HFFc6 (cell line): ENCODE data around the gene NBDY. TPM values are rescaled to one million over a fixed set of nuclear protein-coding genes. Genes with fewer than 3 reads are reported as not detected.
"Not testable (repeated sequence)": the region's sequence is repeated elsewhere in the genome, so short reads cannot be mapped to it uniquely, and the experiment has no call there.

Experiments
- DNase-seq: peaks from one replicate; pipeline ENCODE4 v3.0.0-alpha.2; 2018
- H3K27ac Mint-ChIP-seq: 2 replicates; pipeline ENCODE4 v1.8.0; 2020; ENCODE audit warnings: mild to moderate bottlenecking, mixed read lengths
- H3K27me3 Mint-ChIP-seq: 2 replicates; pipeline ENCODE4 v1.8.0; 2021; ENCODE audit warnings: mild to moderate bottlenecking, moderate library complexity, mixed read lengths; ENCODE audit not compliant: insufficient read depth
- H3K36me3 Mint-ChIP-seq: 2 replicates; pipeline ENCODE4 v1.8.0; 2021; ENCODE audit warnings: low read depth, mixed read lengths
- H3K4me1 Mint-ChIP-seq: 2 replicates; pipeline ENCODE4 v1.8.0; 2020; ENCODE audit warnings: low read depth, mixed read lengths
- H3K4me3 Mint-ChIP-seq: 2 replicates; pipeline ENCODE4 v1.8.0; 2020; ENCODE audit warnings: mild to moderate bottlenecking, moderate library complexity, mixed read lengths
- H3K9me3 Mint-ChIP-seq: 2 replicates; pipeline ENCODE4 v1.8.0; 2020; ENCODE audit warnings: mild to moderate bottlenecking, mixed read lengths
- total RNA-seq, 6 experiments: library from RNA; stranded (reverse); fragmentation: NEBNext Ultra II Directional; extraction: Animal tissue kit (Norgen Biotek cat#: 25700); gene quantifications; 2 replicates in 1 of 6; 3 replicates in 5 of 6; pipeline ENCODE4 v1.2.3, GENCODE V29; 2021
- TF ChIP-seq, protein P1 (sequence below): fragments of 200-600 bp; sonication (generic); IDR thresholded peaks from 2 replicates; pipeline ENCODE4 v1.5.0; 2021; ENCODE audit warnings: antibody characterized with exemption, mild to moderate bottlenecking

Gene NBDY
- total RNA-seq, 6 experiments from 2014 or later: 61.2 to 78.7 (median 68.3) TPM

DNA sequence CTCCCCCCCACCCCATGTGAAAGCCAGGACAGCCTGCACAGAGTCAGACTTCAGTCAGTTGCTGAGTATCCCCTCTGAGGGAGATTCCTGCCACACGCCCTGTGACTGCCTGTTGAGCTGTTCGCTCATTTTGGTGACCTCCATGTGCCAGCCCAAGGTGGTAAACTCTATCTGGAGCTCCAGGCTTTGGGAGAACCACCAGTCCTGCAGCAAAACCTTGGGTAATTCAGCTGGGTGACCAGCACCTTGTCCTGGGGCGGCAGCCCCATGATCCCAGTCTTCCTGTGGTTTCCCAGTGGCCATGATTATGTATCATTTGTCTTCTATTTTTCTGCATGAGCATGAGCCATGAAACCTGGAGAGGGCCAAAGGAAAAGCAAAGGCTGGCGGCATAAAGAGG is 73.4 kb downstream of the NBDY start:
- H3K4me1 Mint-ChIP-seq: peaks cover 11% of the 10 kb centered on the region
- no peak for DNase-seq
- no peaks in the 10 kb centered on the region; the same call in 1 of the 2 replicates for H3K36me3 Mint-ChIP-seq
- no peak overlapping the region for H3K4me3 Mint-ChIP-seq
- TF ChIP-seq, protein P1, sequence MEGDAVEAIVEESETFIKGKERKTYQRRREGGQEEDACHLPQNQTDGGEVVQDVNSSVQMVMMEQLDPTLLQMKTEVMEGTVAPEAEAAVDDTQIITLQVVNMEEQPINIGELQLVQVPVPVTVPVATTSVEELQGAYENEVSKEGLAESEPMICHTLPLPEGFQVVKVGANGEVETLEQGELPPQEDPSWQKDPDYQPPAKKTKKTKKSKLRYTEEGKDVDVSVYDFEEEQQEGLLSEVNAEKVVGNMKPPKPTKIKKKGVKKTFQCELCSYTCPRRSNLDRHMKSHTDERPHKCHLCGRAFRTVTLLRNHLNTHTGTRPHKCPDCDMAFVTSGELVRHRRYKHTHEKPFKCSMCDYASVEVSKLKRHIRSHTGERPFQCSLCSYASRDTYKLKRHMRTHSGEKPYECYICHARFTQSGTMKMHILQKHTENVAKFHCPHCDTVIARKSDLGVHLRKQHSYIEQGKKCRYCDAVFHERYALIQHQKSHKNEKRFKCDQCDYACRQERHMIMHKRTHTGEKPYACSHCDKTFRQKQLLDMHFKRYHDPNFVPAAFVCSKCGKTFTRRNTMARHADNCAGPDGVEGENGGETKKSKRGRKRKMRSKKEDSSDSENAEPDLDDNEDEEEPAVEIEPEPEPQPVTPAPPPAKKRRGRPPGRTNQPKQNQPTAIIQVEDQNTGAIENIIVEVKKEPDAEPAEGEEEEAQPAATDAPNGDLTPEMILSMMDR: no peak
- no peak overlapping the region for H3K27ac Mint-ChIP-seq
- H3K27me3 Mint-ChIP-seq: no peaks in the 10 kb centered on the region
- H3K9me3 Mint-ChIP-seq: no peaks in the 10 kb centered on the region

DNA sequence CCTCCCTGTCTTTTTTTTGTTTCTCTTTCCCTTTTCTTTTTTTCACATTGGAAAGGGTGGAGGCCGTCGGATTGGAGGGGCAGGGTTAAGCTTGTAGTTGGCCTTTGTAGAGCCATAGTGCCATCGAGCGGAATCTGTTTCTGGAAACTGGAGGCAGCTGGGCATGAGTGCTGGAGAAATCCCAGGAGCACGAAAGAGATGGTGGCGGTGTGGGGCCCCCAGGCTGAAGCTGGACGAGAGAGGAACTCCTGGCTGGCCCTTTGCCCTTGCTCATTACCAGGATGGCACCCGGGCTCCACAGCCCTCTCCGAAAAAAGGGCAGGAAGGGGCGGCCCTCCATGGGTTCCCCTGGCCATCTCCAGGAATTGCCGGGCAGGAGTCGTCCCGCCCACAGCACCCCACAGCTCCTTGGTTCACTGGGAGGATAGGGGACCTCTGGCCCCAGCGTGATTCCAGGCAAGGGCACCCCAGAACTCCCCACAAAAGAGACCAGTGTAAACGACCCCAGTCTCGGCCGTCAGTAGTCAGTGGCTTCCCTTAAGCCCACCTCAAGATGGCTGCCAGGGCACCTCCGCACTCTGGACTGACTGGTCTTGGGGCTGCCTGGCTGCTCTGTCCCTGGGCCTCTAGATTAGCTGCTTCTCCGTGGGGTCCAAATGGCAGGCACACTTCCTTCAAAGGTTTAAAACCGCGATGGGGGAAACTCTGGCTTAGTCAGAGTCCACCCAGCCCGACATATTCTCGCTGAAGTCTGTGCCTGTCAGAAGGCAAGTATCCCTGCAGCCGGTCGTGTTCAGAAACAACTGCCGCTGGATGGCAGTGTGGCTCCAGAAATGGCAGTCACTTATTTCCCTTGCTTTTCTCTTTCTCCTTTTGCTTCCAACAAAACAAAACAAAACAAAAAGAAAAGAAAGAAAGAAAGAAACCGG is 74.1 kb downstream of the NBDY start:
- Mint-ChIP-seq H3K36me3 (no peaks in the 10 kb centered on the region; the same call in 1 of the 2 replicates), H3K27ac (no peak overlapping the region), H3K4me1 (peaks cover 11% of the 10 kb centered on the region), H3K9me3 (no peaks in the 10 kb centered on the region), H3K27me3 (no peaks in the 10 kb centered on the region), H3K4me3 (no peak overlapping the region)
- no peak for DNase-seq
- TF ChIP-seq, protein P1: no peak

DNA sequence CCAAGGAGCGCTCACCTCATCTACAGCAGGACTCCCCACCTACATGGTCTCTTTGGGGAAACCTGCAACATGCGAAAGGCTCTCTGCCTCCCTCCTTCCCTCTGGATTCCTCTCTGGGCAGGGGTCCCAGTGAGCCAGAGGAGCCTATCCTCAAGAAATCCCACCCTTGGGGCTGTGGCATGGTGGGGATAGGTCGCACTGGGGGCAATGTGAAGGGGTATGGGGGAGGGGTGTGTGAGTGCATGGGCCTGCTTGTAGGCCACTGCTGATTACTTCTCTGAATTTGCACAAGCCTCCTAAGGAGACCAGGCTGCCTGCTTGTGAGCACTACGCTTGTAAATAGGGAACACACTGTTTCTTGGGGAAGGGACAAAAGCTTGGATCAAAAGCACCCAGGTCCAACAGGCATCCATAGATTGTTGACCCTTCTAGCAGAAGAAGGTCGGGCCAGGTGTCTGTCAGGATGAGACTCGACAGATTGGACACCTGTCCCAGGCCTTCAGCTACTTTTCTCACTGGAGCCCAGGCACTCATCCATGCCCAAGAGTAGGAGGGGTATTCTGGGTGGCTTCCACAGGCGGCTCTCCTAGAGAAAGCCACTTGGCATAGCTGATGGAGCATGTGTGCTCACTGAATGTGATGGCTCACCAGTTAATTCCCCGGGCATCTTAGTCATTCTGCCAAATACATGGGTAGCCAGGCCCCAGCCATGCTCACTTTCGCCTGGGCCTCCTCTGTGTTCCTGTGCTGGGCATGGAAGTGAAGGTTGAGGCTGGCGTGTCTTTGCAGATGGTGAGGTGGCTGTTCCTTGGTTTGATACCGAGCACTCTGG is 75.0 kb downstream of the NBDY start:
- H3K4me3 Mint-ChIP-seq: no peak overlapping the region
- H3K4me1 Mint-ChIP-seq: peaks cover 11% of the 10 kb centered on the region
- no peaks in the 10 kb centered on the region for H3K27me3 Mint-ChIP-seq
- no peak for DNase-seq
- no peaks in the 10 kb centered on the region for H3K9me3 Mint-ChIP-seq
- H3K27ac Mint-ChIP-seq: no peak overlapping the region
- H3K36me3 Mint-ChIP-seq: no peaks in the 10 kb centered on the region; the same call in 1 of the 2 replicates
- TF ChIP-seq, protein P1: no peak

DNA sequence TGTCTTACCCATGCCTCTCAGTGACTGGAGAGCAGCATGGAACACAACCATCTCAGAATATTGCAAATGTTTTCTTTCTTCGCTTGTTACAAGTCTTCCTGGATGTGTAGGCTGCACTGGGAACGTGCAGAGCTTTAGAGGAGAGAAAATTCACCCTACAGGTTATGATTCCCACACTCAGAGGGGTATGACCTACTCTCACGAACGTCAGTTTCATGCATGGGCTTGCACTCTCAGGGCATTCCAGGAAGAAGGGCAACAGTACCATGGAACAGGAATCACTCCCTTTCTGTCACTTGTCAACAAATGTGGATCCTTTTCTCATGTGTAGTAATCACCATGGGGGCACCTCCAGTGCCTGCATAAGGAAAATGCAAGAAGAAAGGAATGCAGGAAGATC is 75.8 kb downstream of the NBDY start:
- Mint-ChIP-seq H3K9me3 (no peaks in the 10 kb centered on the region), H3K4me1 (peaks cover 11% of the 10 kb centered on the region), H3K4me3 (no peak overlapping the region), H3K27ac (no peak overlapping the region), H3K27me3 (no peaks in the 10 kb centered on the region), H3K36me3 (no peaks in the 10 kb centered on the region; the same call in 1 of the 2 replicates)
- DNase-seq: no peak
- TF ChIP-seq, protein P1: no peak

DNA sequence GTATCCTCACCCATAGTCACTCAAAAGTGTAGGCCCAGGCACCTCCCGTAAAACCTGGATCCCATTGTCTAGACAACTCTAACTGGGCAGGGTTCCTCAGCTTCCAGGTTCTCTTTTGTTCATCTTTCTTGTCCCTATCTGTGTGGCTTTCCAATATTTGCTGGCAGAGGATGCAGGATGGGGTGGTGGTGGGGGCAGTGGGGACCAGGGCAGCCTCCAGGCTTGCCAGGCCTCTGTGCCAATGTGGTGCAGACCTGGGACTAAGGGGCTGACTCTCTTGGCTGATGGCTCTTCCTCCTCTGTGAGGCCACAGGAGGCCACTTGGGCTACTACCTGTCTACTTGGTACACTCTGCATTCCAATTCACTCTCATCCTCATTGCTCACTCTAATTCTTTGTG is 76.4 kb downstream of the NBDY start:
- Mint-ChIP-seq H3K9me3 (no peaks in the 10 kb centered on the region), H3K4me1 (peaks cover 11% of the 10 kb centered on the region), H3K27me3 (no peaks in the 10 kb centered on the region), H3K27ac (no peak overlapping the region), H3K4me3 (no peak overlapping the region), H3K36me3 (no peaks in the 10 kb centered on the region; the same call in 1 of the 2 replicates)
- DNase-seq: no peak
- TF ChIP-seq, protein P1: no peak

DNA sequence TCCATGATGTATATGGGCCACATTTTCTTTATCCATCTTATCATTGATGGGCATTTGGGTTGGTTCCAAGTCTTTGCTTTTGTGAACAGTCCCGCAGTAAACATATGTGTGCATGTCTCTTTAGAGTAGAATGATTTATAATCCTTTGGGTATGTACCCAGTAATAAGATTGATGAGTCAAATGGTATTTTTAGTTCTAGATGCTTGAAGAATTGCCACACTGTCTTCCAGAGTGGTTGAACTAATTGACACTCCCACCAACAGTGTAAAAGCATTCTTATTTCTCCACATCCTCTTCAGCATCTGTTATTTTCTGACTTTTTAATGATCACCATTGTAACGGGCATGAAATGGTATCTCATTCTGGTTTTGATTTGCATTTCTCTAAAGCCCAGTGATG is 77.1 kb downstream of the NBDY start:
- H3K27me3 Mint-ChIP-seq, H3K27ac Mint-ChIP-seq, DNase-seq, H3K4me3 Mint-ChIP-seq, H3K36me3 Mint-ChIP-seq, H3K9me3 Mint-ChIP-seq: not testable (repeated sequence)
- H3K4me1 Mint-ChIP-seq: peaks cover 11% of the 10 kb centered on the region
